Suppressor macrophage (primary cell): ENCODE data around the gene CLDND1.

Experiments used
- DNase-seq, 4 experiments: peaks; one replicate each; pipeline ENCODE4 v3.0.0-alpha.2; 2020 to 2022

CLDND1 gene

DNA sequence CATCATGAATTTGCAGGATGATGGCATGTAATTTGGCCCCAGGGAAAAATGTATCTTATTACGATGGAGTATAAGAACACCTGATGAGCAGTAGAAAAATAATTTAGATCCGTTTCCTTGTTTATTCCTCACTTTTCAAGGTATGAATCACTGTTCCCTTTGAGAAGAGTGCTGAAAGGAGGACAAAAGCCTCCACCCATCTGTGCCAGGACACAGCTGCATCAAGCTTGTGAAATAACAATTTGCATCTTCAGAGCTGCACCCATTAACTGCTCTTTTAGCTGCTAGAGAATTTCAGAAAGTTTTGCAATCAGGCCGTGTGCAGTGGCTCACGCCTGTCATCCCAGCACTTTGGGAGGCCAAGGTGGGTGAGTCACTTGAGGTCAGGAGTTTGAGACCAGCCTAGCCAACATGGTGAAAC is 9.6 kb downstream of the CLDND1 start:
- peak in 3 of 4 experiments; percentile 3 to 6 (median 5) for DNase-seq

DNA sequence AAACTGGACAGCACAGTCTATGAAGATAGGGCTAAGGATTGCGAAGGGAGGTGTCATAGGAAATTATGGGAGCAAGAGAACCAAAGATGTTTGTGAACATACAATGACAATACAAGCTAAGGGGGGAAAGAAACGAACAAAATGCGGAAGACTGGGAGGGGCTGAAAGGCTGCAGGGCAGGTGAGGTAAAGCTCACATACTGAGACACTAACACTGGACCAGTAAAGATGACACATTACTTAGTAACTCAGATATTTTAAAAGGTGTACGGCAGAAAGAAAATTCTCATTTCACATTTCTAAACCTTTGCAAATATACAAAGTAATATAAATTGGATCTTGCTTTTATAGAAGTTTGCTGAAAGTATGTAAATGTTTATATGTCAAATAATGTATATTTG is 10.1 kb downstream of the CLDND1 start:
- no peak for DNase-seq

DNA sequence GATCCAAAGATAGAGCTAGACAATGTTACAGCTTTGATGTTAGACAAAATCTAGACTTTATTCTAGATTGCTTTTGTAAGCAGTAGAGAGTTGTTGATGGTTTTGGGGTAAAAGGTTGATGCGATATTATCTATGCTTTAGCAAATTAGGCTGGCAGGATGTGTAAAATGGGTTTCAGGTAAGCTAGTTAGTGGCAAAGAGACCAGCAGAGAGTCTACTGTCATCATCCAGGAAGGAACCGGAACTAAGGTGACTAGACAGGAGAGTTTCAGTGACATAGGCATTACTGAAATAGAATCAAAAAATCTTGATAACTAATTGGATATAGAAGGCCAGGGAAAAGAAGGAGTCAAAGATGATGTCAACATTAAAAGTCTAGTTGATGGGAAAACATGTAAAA is 14.1 kb downstream of the CLDND1 start:
- no peak for DNase-seq

DNA sequence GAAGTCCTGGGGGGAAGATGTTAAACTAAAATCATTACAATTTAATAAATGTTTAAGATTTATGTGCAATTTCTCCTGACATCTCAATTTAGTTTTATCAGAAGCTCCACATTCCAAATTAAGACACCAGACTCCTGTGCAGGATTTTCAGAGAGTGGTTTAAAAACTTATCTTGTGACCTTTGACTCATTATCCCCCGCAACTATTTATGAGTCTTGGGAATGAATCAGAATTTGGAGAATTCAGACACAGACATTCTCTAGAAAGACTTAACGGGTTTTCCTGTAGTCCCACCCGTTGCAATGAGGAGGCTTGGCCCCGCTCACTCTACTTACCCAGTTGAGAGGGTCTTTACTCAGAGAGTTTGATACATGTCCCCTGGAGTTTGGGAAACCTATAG is 18.2 kb downstream of the CLDND1 start:
- DNase-seq, result no peak

DNA sequence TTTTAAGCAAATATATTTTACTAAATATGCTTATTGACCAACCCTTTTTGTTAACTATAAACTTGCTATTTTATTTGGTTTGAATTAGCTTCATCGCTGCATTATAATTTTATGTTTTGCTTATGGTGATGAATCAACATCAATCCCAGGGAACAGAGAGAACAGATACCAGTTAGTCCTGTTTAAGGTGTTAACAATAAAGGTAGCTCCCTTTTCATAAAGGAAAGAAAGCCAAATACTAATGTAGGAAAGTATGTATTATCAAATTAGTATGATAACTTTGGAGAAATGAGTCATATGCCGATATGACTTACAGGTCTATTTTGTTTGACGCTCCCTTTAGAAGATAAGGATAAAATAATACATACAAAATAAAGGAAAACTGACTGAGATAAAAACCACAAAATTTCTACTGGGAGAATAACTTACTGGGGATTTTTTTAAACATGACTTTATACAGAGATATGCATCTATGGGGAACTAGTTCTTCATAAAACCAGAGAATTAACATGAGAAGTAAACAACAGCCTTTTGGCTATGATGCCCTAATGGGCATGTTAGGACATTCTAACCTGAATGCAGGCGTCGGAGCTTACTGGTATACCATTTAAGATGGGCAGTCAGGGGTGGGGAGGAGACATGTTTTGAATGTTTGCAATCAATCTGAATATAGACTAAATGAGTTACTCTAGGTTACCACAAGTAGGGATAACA is 20.7 kb downstream of the CLDND1 start:
- DNase-seq, result no peak

DNA sequence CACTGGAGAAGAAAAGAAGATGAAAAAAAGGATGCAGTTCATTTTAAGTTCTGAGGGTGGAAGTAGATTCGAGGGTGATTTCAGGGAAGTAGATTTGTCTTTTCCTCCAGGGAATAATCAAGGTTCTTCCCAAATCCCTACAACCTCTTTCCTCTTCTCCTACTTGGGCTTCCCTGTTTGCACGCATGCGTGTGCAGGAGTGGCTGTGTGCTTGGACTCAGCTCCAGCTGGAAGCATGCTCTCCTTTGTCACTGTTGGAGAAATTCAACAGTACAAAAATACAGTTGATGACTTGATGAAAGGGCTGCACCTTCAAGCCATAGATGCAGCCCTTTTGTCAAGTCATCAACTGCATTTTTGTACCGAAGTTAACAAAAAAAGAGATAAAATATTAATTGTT is 21.4 kb downstream of the CLDND1 start:
- no peak for DNase-seq

DNA sequence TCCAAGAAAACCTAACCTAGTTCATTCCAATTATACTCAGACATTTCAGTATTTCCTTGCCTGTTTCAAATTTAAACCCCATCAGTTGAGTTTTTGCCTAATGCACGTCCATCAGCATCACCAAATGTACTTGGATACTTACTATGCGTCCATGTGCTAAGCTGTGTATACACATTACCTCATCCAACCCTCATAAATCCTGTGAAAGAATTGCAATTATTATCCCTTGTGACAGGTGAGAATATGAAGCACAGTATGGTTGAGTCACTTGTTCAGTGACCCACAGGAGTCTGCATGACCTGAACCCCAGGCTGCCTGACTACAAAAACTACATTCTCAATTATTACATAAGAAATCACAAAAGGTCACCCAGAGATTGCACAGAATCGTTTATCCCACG is 22.7 kb downstream of the CLDND1 start:
- DNase-seq, result no peak

DNA sequence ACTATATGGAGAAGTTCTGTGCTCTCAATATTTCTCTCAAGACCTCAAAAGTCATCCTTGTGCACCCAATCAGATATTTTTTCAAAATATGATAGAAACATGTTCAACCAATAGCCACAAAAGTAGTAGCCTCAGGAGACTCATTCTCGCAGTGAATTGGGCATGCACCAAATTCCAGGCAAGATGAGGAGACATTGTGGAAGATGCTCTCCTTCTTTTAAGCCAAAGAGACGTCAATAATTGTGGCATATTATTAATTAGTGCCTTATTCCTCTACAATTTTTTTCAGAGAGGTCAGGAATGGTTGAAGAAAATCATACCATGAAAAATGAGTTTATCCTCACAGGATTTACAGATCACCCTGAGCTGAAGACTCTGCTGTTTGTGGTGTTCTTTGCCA is 25.3 kb downstream of the CLDND1 start, which contains the start of gene OR5K2:
OR5K2 (plus strand) TSS at position 301 of the 400 bp plus-strand sequence; CDS start at position 301, 0 bp downstream.
- no peak for DNase-seq

DNA sequence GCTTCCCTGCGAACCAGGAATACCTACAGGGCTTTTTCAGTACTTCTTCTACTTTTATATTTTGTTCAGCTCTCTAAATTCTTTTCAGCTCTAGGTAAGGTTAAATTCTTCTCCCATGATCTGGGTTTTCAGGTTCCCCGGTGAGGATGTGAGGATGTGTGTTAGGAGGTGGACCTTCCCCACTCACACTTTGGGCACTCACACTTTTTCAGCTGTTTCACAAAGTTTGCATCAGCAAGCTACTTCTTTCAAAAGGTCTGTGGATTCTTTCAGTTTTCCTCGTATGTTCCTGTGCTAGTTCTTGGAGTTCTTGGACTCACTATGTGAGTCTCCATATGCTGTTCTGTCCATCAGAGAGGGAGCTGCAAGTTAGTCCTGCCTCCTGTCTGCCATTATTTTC is 39.1 kb downstream of the CLDND1 start:
- no peak for DNase-seq

DNA sequence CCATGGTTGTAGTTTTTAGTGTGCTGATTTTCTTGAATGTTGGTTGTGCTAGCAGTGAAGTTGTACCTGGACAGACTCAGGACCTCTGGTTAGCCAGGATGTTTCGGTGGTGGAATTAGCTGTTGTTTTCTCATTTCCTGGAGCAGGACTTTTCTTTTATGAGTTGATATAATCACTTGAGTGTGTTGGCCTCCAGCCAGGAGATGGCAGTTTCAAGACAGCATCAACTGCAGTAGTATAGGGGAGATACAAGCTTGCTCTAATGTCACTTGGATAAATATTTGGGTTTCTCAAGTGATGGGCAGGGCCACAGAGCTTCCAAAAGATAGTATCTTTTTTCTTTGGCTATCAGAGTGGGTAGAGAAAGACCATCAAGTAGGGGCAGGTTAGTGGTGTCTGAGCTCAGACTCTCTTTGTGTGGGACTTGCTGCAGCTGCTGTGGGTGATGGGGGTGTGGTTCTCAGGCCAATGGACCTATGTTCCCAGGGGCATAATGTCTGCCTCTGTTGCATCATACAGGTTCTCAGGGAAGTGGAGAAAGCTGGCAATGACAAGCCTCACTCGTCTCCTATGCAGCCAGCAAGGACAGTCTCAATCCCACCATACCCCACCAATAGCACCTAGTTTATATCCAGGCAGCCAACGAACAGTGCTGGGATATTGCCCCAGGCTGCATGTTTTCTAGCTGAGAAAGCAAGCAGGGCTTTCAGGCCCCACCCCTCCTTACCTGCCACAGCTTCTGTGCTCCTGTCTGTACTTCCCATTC is 39.8 kb downstream of the CLDND1 start:
- DNase-seq, result no peak
